ENCODE data around the gene CCDC73.
"Not testable (repeated sequence)": the region's sequence is repeated elsewhere in the genome, so short reads cannot be mapped to it uniquely, and the experiment has no call there.

Gene CCDC73

DNA sequence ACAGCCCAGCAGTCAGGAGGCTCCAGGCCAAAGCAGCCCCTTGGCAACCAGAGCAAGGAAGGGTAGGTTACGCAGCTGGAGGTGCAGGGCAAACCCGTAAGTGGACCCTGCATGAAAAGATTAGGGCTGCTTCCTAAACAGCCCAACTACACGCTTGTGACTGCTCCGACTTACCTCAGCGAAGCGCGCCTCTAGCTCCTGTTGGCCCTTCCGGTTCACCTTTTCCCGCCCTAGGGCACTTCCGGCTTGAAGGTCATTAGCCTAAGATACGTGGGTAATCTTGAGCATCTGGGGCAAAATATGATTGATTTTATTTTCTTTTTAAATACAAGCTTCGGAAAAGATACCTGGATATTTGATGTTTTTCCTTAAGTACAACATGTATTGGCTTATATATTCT lies at the start of gene CCDC73:
TSS of gene CCDC73 (minus strand) at position 224 of the 400 bp plus-strand sequence. CDS start 34,419 bp downstream, outside the sequence.
- H3K4me1 Mint-ChIP-seq, result no peaks in the 10 kb centered on the region
- no peaks in the 10 kb centered on the region for H3K27me3 Mint-ChIP-seq
- DNase-seq, result no peak
- H3K4me3 Mint-ChIP-seq, result no peak within 1 kb of the TSS
- no peak within 1 kb of the TSS for H3K27ac Mint-ChIP-seq
- no peak for ATAC-seq
- no peaks in the 10 kb centered on the region for H3K9me3 Mint-ChIP-seq

- no peaks in the 10 kb centered on the region for H3K4me1 Mint-ChIP-seq
- no peaks in the 10 kb centered on the region for H3K9me3 Mint-ChIP-seq
- no peak overlapping the region for H3K4me3 Mint-ChIP-seq
- peak overlapping the region in 1 of 2 donors; percentile 35 for H3K27ac Mint-ChIP-seq
- ATAC-seq, result no peak
- peaks cover 16% of the 10 kb centered on the region for H3K27me3 Mint-ChIP-seq
- DNase-seq, result no peak
These were observed 49.1 kb upstream of the CCDC73 start for GRCh38 chr11:32843544-32843943.

DNA sequence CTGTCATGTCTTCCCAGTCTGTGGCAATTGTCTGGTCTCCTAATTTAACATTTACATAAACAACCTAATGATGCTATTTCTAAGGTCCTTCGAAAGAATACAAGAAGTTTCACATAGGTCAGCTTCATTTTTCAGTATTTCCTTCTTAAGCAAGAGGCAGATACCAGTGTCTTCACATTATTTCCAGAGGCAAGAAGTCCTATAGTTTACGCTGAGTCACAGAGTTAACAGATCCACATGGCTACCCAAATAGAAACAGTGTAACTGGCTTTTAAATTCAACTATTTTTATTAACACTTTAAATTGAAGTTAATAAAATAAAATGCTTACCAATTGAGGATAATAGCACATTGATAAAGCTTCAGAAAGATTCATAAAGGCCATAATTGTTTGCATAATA lies 46.1 kb upstream of the CCDC73 start:
- no peak for DNase-seq
- Mint-ChIP-seq H3K4me1 (no peaks in the 10 kb centered on the region), H3K27me3 (peaks cover 18% of the 10 kb centered on the region), H3K9me3 (no peaks in the 10 kb centered on the region), H3K27ac (no peak overlapping the region), H3K4me3 (no peak overlapping the region)
- ATAC-seq, result no peak

DNA sequence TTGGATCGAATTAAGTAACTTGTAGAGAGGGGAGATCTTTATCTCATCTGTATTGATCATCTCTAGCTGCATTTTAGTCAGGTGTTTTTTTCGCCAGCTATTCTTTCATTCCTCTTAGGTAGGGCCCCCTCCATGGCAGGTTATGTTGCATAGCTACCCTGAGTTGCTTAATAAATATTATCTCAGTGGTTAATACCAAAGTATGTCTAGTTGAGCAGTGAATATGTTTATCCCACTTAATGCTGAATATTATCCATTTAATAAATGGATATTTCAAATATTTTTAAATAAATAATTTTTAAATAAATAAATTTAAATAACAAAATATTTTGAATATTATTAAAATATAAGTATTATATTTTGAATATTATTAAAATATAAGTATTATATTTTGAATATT lies 44.8 kb upstream of the CCDC73 start:
- H3K27ac Mint-ChIP-seq, result no peak overlapping the region
- H3K4me1 Mint-ChIP-seq, result no peaks in the 10 kb centered on the region
- DNase-seq (no peak), ATAC-seq (no peak)
- no peak overlapping the region for H3K4me3 Mint-ChIP-seq
- H3K9me3 Mint-ChIP-seq, result no peaks in the 10 kb centered on the region
- peaks cover 18% of the 10 kb centered on the region for H3K27me3 Mint-ChIP-seq

- ATAC-seq (peak; percentile 55), DNase-seq (no peak)
- H3K4me1 Mint-ChIP-seq, result no peaks in the 10 kb centered on the region
- no peak overlapping the region for H3K4me3 Mint-ChIP-seq
- H3K9me3 Mint-ChIP-seq, result no peaks in the 10 kb centered on the region
- peaks cover 14% of the 10 kb centered on the region for H3K27me3 Mint-ChIP-seq
- no peak overlapping the region for H3K27ac Mint-ChIP-seq
These were observed 44.2 kb upstream of the CCDC73 start for GRCh38 chr11:32838505-32839274.

- Mint-ChIP-seq H3K4me1 (no peaks in the 10 kb centered on the region), H3K27ac (no peak overlapping the region), H3K4me3 (no peak overlapping the region), H3K27me3 (peaks cover 20% of the 10 kb centered on the region), H3K9me3 (no peaks in the 10 kb centered on the region)
- ATAC-seq (no peak), DNase-seq (no peak)
These were observed 42.5 kb upstream of the CCDC73 start for GRCh38 chr11:32836946-32837345.

GRCh38 chr11:32833921-32834320 lies 39.5 kb upstream of the CCDC73 start:
- Mint-ChIP-seq H3K4me3 (no peak overlapping the region), H3K9me3 (no peaks in the 10 kb centered on the region), H3K27me3 (peaks cover 40% of the 10 kb centered on the region), H3K27ac (no peak overlapping the region), H3K4me1 (peaks cover 5% of the 10 kb centered on the region)
- ATAC-seq, result no peak
- no peak for DNase-seq

- ATAC-seq (no peak), DNase-seq (no peak)
- Mint-ChIP-seq H3K27ac (no peak overlapping the region), H3K9me3 (no peaks in the 10 kb centered on the region), H3K27me3 (peaks cover 38% of the 10 kb centered on the region), H3K4me3 (no peak overlapping the region), H3K4me1 (peaks cover 8% of the 10 kb centered on the region)
These were observed 36.8 kb upstream of the CCDC73 start for GRCh38 chr11:32831221-32831620.

GRCh38 chr11:32830796-32831195 lies 36.3 kb upstream of the CCDC73 start:
- H3K27ac Mint-ChIP-seq, result no peak overlapping the region
- peaks cover 38% of the 10 kb centered on the region for H3K27me3 Mint-ChIP-seq
- no peak for ATAC-seq
- H3K9me3 Mint-ChIP-seq, result no peaks in the 10 kb centered on the region
- no peak for DNase-seq
- H3K4me3 Mint-ChIP-seq, result peak overlapping the region; percentile 91 to 93
- peaks cover 8% of the 10 kb centered on the region for H3K4me1 Mint-ChIP-seq

DNA sequence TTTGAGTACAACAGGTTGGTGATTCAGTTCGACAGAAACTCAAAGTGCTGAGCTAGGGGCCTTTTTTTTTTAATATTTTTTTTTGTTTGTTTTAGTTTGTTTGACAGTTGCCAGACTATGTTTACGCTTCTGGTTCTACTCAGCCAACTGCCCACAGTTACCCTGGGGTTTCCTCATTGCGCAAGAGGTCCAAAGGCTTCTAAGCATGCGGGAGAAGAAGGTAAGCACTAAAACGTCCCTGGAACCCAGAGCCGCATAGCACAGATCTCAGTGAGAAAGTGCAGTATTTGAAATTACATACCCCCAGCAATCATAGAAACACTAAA lies 35.9 kb upstream of the CCDC73 start:
- H3K9me3 Mint-ChIP-seq, result no peaks in the 10 kb centered on the region
- no peak for DNase-seq
- peak overlapping the region; percentile 91 to 93 for H3K4me3 Mint-ChIP-seq
- ATAC-seq, result no peak
- H3K27me3 Mint-ChIP-seq, result peaks cover 38% of the 10 kb centered on the region
- H3K27ac Mint-ChIP-seq, result peak overlapping the region in 1 of 2 donors; percentile 85
- peaks cover 8% of the 10 kb centered on the region for H3K4me1 Mint-ChIP-seq

DNA sequence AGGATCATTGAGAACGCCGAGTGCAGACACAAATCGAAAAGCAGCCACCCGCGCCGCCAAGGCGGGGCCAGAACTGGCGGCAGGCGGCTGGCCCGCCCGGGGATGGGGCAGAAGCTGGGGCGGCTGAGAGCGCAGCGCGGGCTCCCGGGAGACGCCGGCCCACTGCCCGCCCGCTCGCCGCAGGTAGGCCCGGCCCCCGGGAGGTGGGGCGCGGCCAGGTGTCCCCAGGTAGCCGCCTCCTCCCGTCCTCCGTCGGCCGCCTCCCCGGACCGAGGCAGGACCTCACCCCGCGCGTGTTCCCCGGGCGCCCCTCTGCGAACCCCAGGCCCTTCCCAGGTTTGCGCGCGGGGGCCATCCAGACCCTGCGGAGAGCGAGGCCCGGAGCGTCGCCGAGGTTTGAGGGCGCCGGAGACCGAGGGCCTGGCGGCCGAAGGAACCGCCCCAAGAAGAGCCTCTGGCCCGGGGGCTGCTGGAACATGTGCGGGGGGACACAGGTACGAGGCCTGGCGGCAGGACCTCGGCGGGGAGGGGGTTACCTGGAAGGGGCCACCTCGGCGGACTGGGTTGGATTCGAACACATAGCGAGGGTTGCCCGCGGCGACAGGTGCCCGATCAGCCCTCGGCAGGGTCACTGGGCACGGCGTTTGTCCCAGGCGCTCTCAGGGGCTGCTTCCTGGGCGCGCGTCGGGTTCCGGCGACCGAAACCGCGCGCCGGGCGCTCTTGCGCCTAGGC lies 35.4 kb upstream of the CCDC73 start, which contains the start of gene PRRG4:
TSS of gene PRRG4 (plus strand) at position 248 of the 733 bp plus-strand sequence. CDS start 603 bp downstream, outside the sequence.
- Mint-ChIP-seq H3K27me3 (peaks cover 38% of the 10 kb centered on the region), H3K9me3 (no peaks in the 10 kb centered on the region), H3K4me1 (peaks cover 8% of the 10 kb centered on the region), H3K4me3 (peak within 1 kb of the TSS; percentile 91 to 93), H3K27ac (peak within 1 kb of the TSS; percentile 77 to 91)
- ATAC-seq (peak; percentile 83), DNase-seq (peak; percentile 46 to 55)

GRCh38 chr11:32829157-32829679 lies 34.8 kb upstream of the CCDC73 start:
- Mint-ChIP-seq H3K4me1 (peaks cover 8% of the 10 kb centered on the region), H3K4me3 (peak overlapping the region; percentile 91 to 93), H3K27ac (peak overlapping the region; percentile 77 to 91), H3K9me3 (no peaks in the 10 kb centered on the region), H3K27me3 (peaks cover 38% of the 10 kb centered on the region)
- no peak for DNase-seq
- peak; percentile 54 for ATAC-seq

DNA sequence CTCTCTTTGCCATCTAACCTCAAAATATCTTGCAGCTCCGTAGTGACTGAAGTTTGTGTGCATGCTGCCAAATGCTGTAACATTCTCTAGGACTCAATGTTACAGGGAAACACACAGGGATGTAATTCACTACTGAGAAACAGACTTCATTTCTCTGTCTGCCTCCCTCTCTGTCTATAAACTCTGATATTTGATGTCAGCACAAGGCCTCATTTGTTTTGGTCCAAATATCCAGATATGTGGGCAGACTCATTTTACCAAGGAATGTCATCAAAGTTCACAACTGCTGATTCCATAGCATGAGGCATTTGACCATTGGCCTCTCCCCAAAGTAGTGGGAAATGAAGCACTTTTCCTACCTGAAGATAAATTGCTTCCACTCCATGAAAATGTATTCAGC lies 32.8 kb upstream of the CCDC73 start:
- no peak for DNase-seq

DNA sequence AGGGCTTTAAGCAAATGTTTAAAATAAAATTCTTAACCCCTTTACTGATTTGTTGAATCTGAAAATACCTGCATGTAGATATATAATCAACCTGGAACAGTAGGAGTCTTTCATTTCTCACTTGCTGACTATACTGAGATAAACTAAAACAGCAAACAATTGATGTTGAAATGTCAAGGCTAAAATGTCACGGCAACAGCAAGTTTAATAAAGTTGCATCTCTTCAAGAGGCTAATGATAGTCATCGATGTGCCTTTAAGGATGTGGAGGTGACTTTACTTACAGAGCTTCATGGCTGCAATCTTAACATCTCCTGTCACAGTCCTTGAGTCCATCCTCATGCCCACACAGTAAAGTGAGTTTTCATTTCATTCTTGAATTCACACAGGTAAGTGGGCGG lies 31.7 kb upstream of the CCDC73 start:
- H3K9me3 Mint-ChIP-seq, result no peaks in the 10 kb centered on the region
- no peak for ATAC-seq
- DNase-seq, result no peak
- no peak overlapping the region for H3K4me3 Mint-ChIP-seq
- peaks cover 21% of the 10 kb centered on the region for H3K4me1 Mint-ChIP-seq
- no peak overlapping the region for H3K27ac Mint-ChIP-seq
- H3K27me3 Mint-ChIP-seq, result peaks cover 19% of the 10 kb centered on the region

More for the DNA sequence above, 32.8 kb upstream of the CCDC73 start:
- Mint-ChIP-seq H3K9me3 (no peaks in the 10 kb centered on the region), H3K27me3 (peaks cover 30% of the 10 kb centered on the region), H3K4me1 (peaks cover 10% of the 10 kb centered on the region), H3K4me3 (no peak overlapping the region), H3K27ac (no peak overlapping the region)
- no peak for ATAC-seq

DNA sequence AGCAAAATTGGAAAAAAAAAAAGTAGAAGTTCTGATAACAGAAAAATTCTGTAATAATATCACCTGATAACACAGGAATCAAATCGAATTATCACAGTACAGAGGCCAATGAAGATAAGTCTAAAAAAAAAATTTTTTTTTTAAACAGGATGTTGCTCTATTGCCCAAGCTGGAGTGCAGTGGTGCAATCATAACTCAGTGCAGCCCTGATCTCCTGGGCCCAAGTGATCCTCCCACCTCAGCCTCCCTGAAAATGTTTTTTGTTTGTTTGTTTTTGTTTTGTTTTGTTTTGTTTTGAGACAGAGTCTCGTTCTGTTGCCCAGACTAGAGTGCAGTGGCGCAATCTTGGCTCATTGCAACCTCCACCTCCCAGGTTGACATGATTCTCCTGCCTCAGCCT lies 29.2 kb upstream of the CCDC73 start:
- H3K4me3 Mint-ChIP-seq, ATAC-seq, DNase-seq, H3K9me3 Mint-ChIP-seq, H3K27me3 Mint-ChIP-seq: not testable (repeated sequence)
- Mint-ChIP-seq H3K4me1 (peaks cover 17% of the 10 kb centered on the region), H3K27ac (peak overlapping the region in 1 of 2 donors; percentile 66)

All from stimulated activated naive CD8-positive, alpha-beta T cell treated with anti-CD3 and anti-CD28 coated beads, Interleukin-15, amount 100 ng/mL, for 72 hours (primary cell).